GM12878 (cell line): ENCODE data around the gene NHS. TPM values are rescaled to one million over a fixed set of nuclear protein-coding genes. Genes with fewer than 3 reads are reported as not detected.

Source experiments
- ATAC-seq: fragments of 200-7000 bp; cut with Tn5 transposase; 3 replicates; pipeline ENCODE4 v1.9.1; 2020; ENCODE audit warnings: mild to moderate bottlenecking, moderate library complexity
- BruUV-seq: library from RNA; stranded (reverse); fragments of 400-500 nt; replicated peaks from 2 replicates; lab custom pipeline; 2021; lab: Mats Ljungman, UMichigan
- CTCF ChIA-PET: fragments of 300-600 bp; sonication (Branson Sonifier 250); formaldehyde crosslinking; extraction: SDS; loops from one replicate; lab custom pipeline; 2021; ENCODE audit warnings: inconsistent platforms; lab: Yijun Ruan, JAX
- POLR2A ChIA-PET: fragments of 350-600 bp; formaldehyde crosslinking; extraction: SDS; loops from one replicate; lab custom pipeline; 2021; ENCODE audit warnings: inconsistent platforms; lab: Charles Lee
- RAD21 ChIA-PET: fragments of 300-600 bp; sonication (Branson Sonifier 250); formaldehyde crosslinking; loops from one replicate; lab custom pipeline; 2023; ENCODE audit warnings: antibody characterized with exemption; ENCODE audit not compliant: unreplicated experiment; lab: Charles Lee
- SMC1A ChIA-PET: fragments of 300-600 bp; sonication (Branson Sonifier 250); formaldehyde crosslinking; loops from one replicate; lab custom pipeline; 2023; ENCODE audit not compliant: unreplicated experiment, uncharacterized antibody; lab: Charles Lee
- DNase-seq: peaks from one replicate; pipeline ENCODE4 v3.0.0-alpha.2; 2011; ENCODE audit warnings: low read depth, low spot score
- FAIRE-seq: peaks from 3 replicates; lab custom pipeline; 2011; peaks lifted over from hg19 to GRCh38; lab: Jason Lieb, UNC
- H2AFZ ChIP-seq: 2 replicates; pipeline ENCODE4 v1.6.0; 2011; ENCODE audit warnings: low read depth, low read length, control low read depth; ENCODE audit not compliant: control insufficient read depth
- H3K27ac ChIP-seq: 2 replicates; pipeline ENCODE4 v1.5.1; 2011; ENCODE audit warnings: control low read depth; ENCODE audit not compliant: control insufficient read depth, insufficient read depth
- H3K27me3 ChIP-seq, 2 experiments: replicated peaks in 1 of 2; 2 replicates each; pipeline versions ENCODE4 v1.6.0 to v1.6.1; 2011; ENCODE audit warnings: low read length in 1 of 2; ENCODE audit not compliant: control insufficient read depth in 2 of 2, insufficient read depth in 2 of 2
- H3K36me3 ChIP-seq, 2 experiments: 2 replicates each; pipeline ENCODE4 v1.5.1; 2011; ENCODE audit warnings: low read length in 1 of 2; ENCODE audit not compliant: control insufficient read depth in 2 of 2, insufficient read depth in 2 of 2
- H3K4me1 ChIP-seq: 2 replicates; pipeline ENCODE4 v1.6.1; 2011; ENCODE audit warnings: mild to moderate bottlenecking, low read length, moderate library complexity, mixed read lengths; ENCODE audit not compliant: control insufficient read depth, insufficient read depth
- H3K4me2 ChIP-seq: 2 replicates; pipeline ENCODE4 v1.6.0; 2011; ENCODE audit warnings: control low read depth; ENCODE audit not compliant: control insufficient read depth, insufficient read depth
- H3K4me3 ChIP-seq: fragments of 200-600 bp; sonication (generic); 2 replicates; pipeline ENCODE4 v1.5.1; 2016
- H3K79me2 ChIP-seq: 2 replicates; pipeline ENCODE4 v1.6.0; 2011; ENCODE audit warnings: low read length; ENCODE audit not compliant: control insufficient read depth, insufficient read depth
- H3K9ac ChIP-seq: 2 replicates; pipeline ENCODE4 v1.8.0; 2011; ENCODE audit warnings: low read length, control low read depth, mixed read lengths; ENCODE audit not compliant: control insufficient read depth, insufficient read depth
- H3K9me3 ChIP-seq: replicated peaks from 3 replicates; pipeline ENCODE4 v1.5.1; 2011; ENCODE audit warnings: mild to moderate bottlenecking, low read length; ENCODE audit not compliant: control insufficient read depth, insufficient read depth
- H4K20me1 ChIP-seq: 2 replicates; pipeline ENCODE4 v1.6.0; 2011; ENCODE audit not compliant: control insufficient read depth, insufficient read depth
- ATF7 ChIP-seq: fragments of 450-650 bp; IDR thresholded peaks from 2 replicates; pipeline ENCODE4 v1.6.1; 2016; ENCODE audit warnings: low read depth, mild to moderate bottlenecking
- BRCA1 ChIP-seq: IDR thresholded peaks from 2 replicates; pipeline ENCODE4 v1.6.1; 2011; ENCODE audit warnings: low read depth, low read length, improper control_type of control experiment
- CBFB ChIP-seq: IDR thresholded peaks from 2 replicates; pipeline ENCODE4 v1.6.1; 2016; ENCODE audit warnings: antibody characterized with exemption, low read depth
- KDM1A ChIP-seq: fragments of 200-600 bp; sonication (generic); IDR thresholded peaks from 2 replicates; pipeline ENCODE4 v1.6.1; 2016; ENCODE audit warnings: borderline replicate concordance
- LARP7 ChIP-seq: fragments of 450-650 bp; IDR thresholded peaks from 2 replicates; pipeline ENCODE4 v1.6.1; 2017; ENCODE audit warnings: mild to moderate bottlenecking
- RCOR1 ChIP-seq: conservative IDR thresholded peaks from 2 replicates; pipeline ENCODE4 v1.6.1; 2012; ENCODE audit warnings: low read depth, low read length, improper control_type of control experiment
- SMAD5 ChIP-seq: IDR thresholded peaks from 2 replicates; pipeline ENCODE4 v1.6.1; 2016; ENCODE audit warnings: antibody characterized with exemption, low read depth
- TBL1XR1 ChIP-seq: IDR thresholded peaks from 2 replicates; pipeline ENCODE4 v1.6.1; 2012; ENCODE audit warnings: low read depth, low read length, improper control_type of control experiment
- WRNIP1 ChIP-seq: IDR thresholded peaks from 2 replicates; pipeline ENCODE4 v1.6.1; 2011; ENCODE audit warnings: low read depth, low read length, improper control_type of control experiment, borderline replicate concordance
- ZBED1 ChIP-seq: IDR thresholded peaks from 2 replicates; pipeline ENCODE4 v1.6.1; 2016; ENCODE audit warnings: borderline replicate concordance
- ZZZ3 ChIP-seq: IDR thresholded peaks from 2 replicates; pipeline ENCODE4 v1.6.1; 2011; ENCODE audit warnings: low read depth; ENCODE audit not compliant: control insufficient read depth, insufficient read length
- WGBS: methylation state at CpG from one replicate; pipeline ENCODE4 v1.1.6; 2016; ENCODE audit warnings: low lambda C conversion rate; ENCODE audit not compliant: insufficient replicate concordance, insufficient coverage; ENCODE audit errors: missing lambda C conversion rate; 5-methylcytosine and 5-hydroxymethylcytosine counted together
- in situ Hi-C: fragments of 300-500 bp; cut with MboI; formaldehyde crosslinking; loops from 9 replicates; pipeline ENCODE4 v1.14.3; 2018; ENCODE audit warnings: mixed read lengths
- intact Hi-C: fragments of 100-400 bp; cut with micrococcal nuclease; formaldehyde crosslinking; loops from one replicate; pipeline ENCODE4 v1.14.2; 2022; ENCODE audit not compliant: unreplicated experiment
- polyA plus RNA-seq, 11 experiments: library from polyadenylated mRNA; depleted of rRNA in 4 of 11; unstranded in 6 of 11; stranded (reverse) in 5 of 11; fragments of >200 nt; fragmentation: Nextera tagmentation in 4 of 11; fragmentation: Illumina TruSeq in 1 of 11; extraction: Ambion mirVana in 4 of 11; extraction: Trizol in 1 of 11; gene quantifications; 1 replicate in 1 of 11; 2 replicates in 10 of 11; pipeline versions ENCODE4 v1.2.1 to v1.2.3, GENCODE V29; 2011 to 2016; ENCODE audit warnings: inconsistent platforms in 2 of 11, missing spikeins in 2 of 11, low read depth in 1 of 11
- total RNA-seq, 4 experiments: library from RNA; depleted of rRNA in 3 of 4; stranded (reverse); fragments of >200 nt in 3 of 4; fragmentation: Illumina TruSeq in 1 of 4; extraction: Trizol in 1 of 4; gene quantifications; 2 replicates each; pipeline versions ENCODE4 v1.2.1 to v1.2.3, GENCODE V29; 2013 to 2021
- TF ChIP-seq, protein P1 (sequence below): IDR thresholded peaks from 2 replicates; pipeline ENCODE4 v1.6.1; 2012; ENCODE audit warnings: low read length, inconsistent platforms

Gene NHS
- total and polyA plus RNA-seq, 10 of the 15 experiments (the other 5 are each of a cell fraction or from before 2014, with no cell fraction given), result under 0.01 to 0.07 (median 0.03) TPM; not detected in 7

DNA sequence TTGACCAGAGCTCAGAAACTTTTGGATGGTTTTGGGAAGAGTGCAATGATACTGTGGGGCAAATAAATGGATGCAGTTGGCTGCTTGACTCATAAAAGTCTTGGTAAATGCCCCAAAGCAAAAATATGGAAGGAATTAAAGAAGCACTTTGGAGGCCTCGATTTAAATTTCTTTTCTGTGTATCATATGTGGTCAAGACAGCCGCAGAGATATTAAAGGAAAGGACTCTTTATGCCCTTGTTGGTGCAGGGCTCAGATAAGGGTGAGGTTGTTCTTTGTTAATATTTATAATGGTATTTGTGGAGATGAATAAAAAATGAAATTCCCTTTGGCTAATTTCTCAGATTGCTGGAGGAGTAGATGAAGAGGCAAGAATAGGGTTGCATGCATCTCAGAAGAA, 90.2 kb downstream of the NHS start:
- Histone ChIP-seq H3K4me1 (no peaks in the 10 kb centered on the region), H3K4me3 (no peak overlapping the region), H4K20me1 (no peaks in the 10 kb centered on the region), H3K4me2 (no peak overlapping the region), H3K9ac (no peak overlapping the region), H3K79me2 (no peaks in the 10 kb centered on the region), H3K27ac (no peak overlapping the region), H2AFZ (no peak overlapping the region), H3K9me3 (no peaks in the 10 kb centered on the region), H3K36me3 (no peaks in the 10 kb centered on the region), H3K27me3 (no peaks in the 10 kb centered on the region)
- 26% methylated on average over 2 of the region's 2 CpGs for WGBS
- TF ChIP-seq SMAD5, result no peak
- no peak for TF ChIP-seq RCOR1
- TF ChIP-seq TBL1XR1, result no peak
- TF ChIP-seq BRCA1, result no peak
- TF ChIP-seq ZZZ3, result no peak
- no peak for TF ChIP-seq LARP7
- TF ChIP-seq, protein P1, sequence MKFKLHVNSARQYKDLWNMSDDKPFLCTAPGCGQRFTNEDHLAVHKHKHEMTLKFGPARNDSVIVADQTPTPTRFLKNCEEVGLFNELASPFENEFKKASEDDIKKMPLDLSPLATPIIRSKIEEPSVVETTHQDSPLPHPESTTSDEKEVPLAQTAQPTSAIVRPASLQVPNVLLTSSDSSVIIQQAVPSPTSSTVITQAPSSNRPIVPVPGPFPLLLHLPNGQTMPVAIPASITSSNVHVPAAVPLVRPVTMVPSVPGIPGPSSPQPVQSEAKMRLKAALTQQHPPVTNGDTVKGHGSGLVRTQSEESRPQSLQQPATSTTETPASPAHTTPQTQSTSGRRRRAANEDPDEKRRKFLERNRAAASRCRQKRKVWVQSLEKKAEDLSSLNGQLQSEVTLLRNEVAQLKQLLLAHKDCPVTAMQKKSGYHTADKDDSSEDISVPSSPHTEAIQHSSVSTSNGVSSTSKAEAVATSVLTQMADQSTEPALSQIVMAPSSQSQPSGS, result no peak
- TF ChIP-seq KDM1A, result no peak
- no peak for TF ChIP-seq ATF7
- TF ChIP-seq CBFB, result no peak
- no peak for TF ChIP-seq ZBED1
- TF ChIP-seq WRNIP1, result no peak
- BruUV-seq, result no TSS peak
- FAIRE-seq, result no peak
- no peak for DNase-seq
- SMC1A ChIA-PET, result no interaction called here
- intact Hi-C loops (no loop called here), in situ Hi-C loops (no loop called here)
- POLR2A ChIA-PET, result no interaction called here
- CTCF ChIA-PET, result no interaction called here
- RAD21 ChIA-PET, result no interaction called here
- ATAC-seq, result no peak
